ENCODE measurements around the gene MAP7. TPM values are rescaled to one million over a fixed set of nuclear protein-coding genes. Genes with fewer than 3 reads are reported as not detected.

The MAP7 gene
- total RNA-seq = 90.3 and 101 TPM in 2 replicates
- long read RNA-seq, full-length matches to known transcripts = 10 of 69 reads
- long read RNA-seq, partial matches to known transcripts = 42 of 69 reads
- long read RNA-seq, other reads (novel, unspliced or antisense) = 17 of 69 reads

DNA sequence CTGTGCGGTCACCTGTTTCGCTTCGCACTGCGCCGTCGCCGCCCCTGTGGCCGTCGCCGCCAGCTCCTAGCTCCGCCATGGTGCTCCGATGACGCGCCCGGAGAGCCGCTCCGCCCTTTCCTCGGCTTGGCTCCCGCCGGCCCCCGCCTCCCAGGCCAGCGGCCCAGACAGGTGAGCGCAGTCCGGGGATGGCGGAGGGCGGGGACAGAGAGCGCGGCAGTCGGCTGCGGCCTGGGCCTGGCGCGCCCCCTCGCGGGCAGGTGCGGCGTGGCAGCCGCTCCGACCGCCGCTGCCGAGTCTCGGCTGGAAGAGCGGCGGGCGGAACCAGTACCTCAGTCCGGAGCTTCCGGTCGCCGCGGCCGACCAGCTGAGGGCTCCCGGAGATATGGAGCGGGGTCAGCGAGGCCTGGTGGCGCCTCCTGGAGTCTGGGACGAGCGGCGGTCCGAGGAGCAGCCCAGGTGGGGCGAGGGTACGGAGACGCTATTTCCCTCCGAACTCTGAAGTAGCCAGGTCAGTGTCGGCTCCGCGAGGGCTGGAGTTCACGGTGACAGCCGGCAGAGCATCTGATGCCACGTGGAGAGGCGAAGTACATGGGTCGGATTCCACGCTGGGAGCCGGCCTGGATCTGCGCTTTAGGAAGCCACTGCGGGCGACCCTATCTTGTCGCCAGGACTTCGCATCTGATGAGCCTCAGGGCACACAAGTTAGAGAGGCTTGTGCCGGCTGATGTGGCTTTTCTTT lies at the start of gene MAP7:
TSS of gene MAP7 (minus strand) at position 93 of the 742 bp plus-strand sequence. CDS start at position 79, 14 bp downstream.
- TF ChIP-seq CTCF (IDR thresholded peaks at IDR 0.05; ENCODE audit: unreplicated experiment) = peak; percentile 99
- Mint-ChIP-seq H3K27me3 (peaks cover 3% of the 10 kb centered on the region), H3K4me3 (ENCODE audit: low read depth) (peak within 1 kb of the TSS; percentile 87), H3K4me1 (ENCODE audit: low read depth) (peaks cover 51% of the 10 kb centered on the region), H3K9me3 (ENCODE audit: low read depth) (no peaks in the 10 kb centered on the region), H3K36me3 (ENCODE audit: insufficient read depth) (no peaks in the 10 kb centered on the region), H3K27ac (peak within 1 kb of the TSS; percentile 94)
- DNase-seq (ENCODE audit: low spot score, unreplicated experiment) = peak; percentile 94

- TF ChIP-seq CTCF (IDR thresholded peaks at IDR 0.05; ENCODE audit: unreplicated experiment) = no peak
- H3K27me3 Mint-ChIP-seq = peaks cover 32% of the 10 kb centered on the region
- no peak overlapping the region for H3K4me3 Mint-ChIP-seq (ENCODE audit: low read depth)
- DNase-seq (ENCODE audit: low spot score, unreplicated experiment) = no peak
- no peak overlapping the region for H3K27ac Mint-ChIP-seq
- no peaks in the 10 kb centered on the region for H3K9me3 Mint-ChIP-seq (ENCODE audit: low read depth)
- no peaks in the 10 kb centered on the region for H3K36me3 Mint-ChIP-seq (ENCODE audit: insufficient read depth)
- peaks cover 17% of the 10 kb centered on the region for H3K4me1 Mint-ChIP-seq (ENCODE audit: low read depth)
These were observed 49.2 kb upstream of the MAP7 start for GRCh38 chr6:136599329-136600011.

DNA sequence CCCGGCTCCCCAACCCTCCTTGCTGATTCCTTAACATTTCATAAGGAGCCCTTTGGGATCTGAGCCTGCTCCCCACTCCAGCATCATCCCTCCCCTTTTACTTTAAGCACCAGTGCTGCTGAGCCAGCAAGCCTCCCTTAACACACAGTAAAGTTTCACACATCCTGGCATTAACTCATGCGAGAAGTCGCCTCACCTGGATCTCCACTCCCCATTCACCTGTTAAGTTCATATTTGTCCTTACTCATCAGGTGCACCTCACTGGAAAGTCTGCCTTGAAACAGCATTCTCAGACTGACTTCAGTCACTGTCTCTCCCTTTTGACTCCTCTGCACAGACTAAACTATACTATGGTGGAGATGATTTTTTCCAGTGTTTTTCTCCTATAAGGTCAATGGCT lies 47.8 kb upstream of the MAP7 start:
- H3K4me3 Mint-ChIP-seq (ENCODE audit: low read depth) = no peak overlapping the region
- no peaks in the 10 kb centered on the region for H3K9me3 Mint-ChIP-seq (ENCODE audit: low read depth)
- no peak for TF ChIP-seq CTCF (IDR thresholded peaks at IDR 0.05; ENCODE audit: unreplicated experiment)
- peaks cover 29% of the 10 kb centered on the region for H3K27me3 Mint-ChIP-seq
- no peaks in the 10 kb centered on the region for H3K36me3 Mint-ChIP-seq (ENCODE audit: insufficient read depth)
- H3K27ac Mint-ChIP-seq = peak overlapping the region; percentile 30
- no peak for DNase-seq (ENCODE audit: low spot score, unreplicated experiment)
- H3K4me1 Mint-ChIP-seq (ENCODE audit: low read depth) = peaks cover 17% of the 10 kb centered on the region

GRCh38 chr6:136594671-136595070 lies 44.4 kb upstream of the MAP7 start:
- H3K9me3 Mint-ChIP-seq (ENCODE audit: low read depth) = peaks cover 3% of the 10 kb centered on the region
- H3K4me1 Mint-ChIP-seq (ENCODE audit: low read depth) = no peaks in the 10 kb centered on the region
- no peak overlapping the region for H3K4me3 Mint-ChIP-seq (ENCODE audit: low read depth)
- DNase-seq (ENCODE audit: low spot score, unreplicated experiment) = no peak
- H3K27me3 Mint-ChIP-seq = peaks cover 32% of the 10 kb centered on the region
- no peak overlapping the region for H3K27ac Mint-ChIP-seq
- TF ChIP-seq CTCF (IDR thresholded peaks at IDR 0.05; ENCODE audit: unreplicated experiment) = no peak
- no peaks in the 10 kb centered on the region for H3K36me3 Mint-ChIP-seq (ENCODE audit: insufficient read depth)

DNA sequence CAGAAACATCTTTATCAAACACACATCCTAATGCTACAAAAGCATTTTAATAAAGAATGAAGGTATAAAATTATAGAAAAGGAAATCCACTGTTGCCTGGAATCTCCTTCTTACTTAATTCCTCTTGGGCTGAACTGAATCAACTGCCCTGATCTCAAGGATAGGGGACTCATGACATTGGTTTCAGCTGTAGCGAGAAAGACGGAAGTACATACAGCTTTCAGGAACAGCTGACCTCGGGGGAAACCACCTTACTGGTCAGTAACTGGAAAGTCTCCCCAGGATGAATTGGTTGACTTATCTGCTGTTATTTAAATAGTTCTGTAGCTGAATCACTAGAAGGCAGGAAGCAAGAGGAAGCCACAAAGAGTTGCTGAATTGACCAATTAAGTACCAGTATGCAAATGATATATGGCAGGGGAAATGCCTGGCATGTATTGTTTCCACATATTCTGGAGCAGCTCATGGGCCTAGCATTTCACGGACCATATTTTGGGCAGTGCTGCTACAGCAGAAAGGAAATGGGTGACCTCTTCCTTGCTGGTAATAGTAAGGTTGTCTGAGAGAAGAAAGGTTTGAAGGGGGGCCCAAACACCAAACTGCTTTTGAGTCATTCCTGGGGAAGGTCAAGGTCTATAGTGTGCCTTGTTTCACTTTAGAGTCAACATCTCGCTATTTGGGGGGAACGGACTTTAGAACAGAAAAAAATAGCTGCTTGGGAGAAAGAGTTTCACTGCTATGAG lies 43.7 kb upstream of the MAP7 start:
- Mint-ChIP-seq H3K27ac (no peak overlapping the region), H3K4me3 (ENCODE audit: low read depth) (no peak overlapping the region)
- TF ChIP-seq CTCF (IDR thresholded peaks at IDR 0.05; ENCODE audit: unreplicated experiment) = no peak

More for the DNA sequence above, 43.7 kb upstream of the MAP7 start:
- Mint-ChIP-seq H3K4me1 (ENCODE audit: low read depth) (no peaks in the 10 kb centered on the region), H3K36me3 (ENCODE audit: insufficient read depth) (no peaks in the 10 kb centered on the region), H3K27me3 (peaks cover 28% of the 10 kb centered on the region), H3K9me3 (ENCODE audit: low read depth) (peaks cover 3% of the 10 kb centered on the region)
- no peak for DNase-seq (ENCODE audit: low spot score, unreplicated experiment)
